HEK293 (cell line): ENCODE results near the gene GALNT16.
A peak's percentile ranks its signal among the peaks of the same experiment; 100 is the strongest.

ENCODE experiments used
- GLIS1 ChIP-seq: fragments of 450-650 bp; formaldehyde crosslinking; IDR thresholded peaks from 2 replicates; pipeline ENCODE4 v1.5.1; 2016; ENCODE audit warnings: missing biosample characterization, missing genetic modification characterization
- KLF1 ChIP-seq: fragments of 450-650 bp; formaldehyde crosslinking; IDR thresholded peaks from 2 replicates; pipeline ENCODE4 v1.5.1; 2016; ENCODE audit warnings: missing biosample characterization, missing genetic modification characterization
- KLF9 ChIP-seq: fragments of 450-650 bp; formaldehyde crosslinking; IDR thresholded peaks from 2 replicates; pipeline ENCODE4 v1.5.1; 2016; ENCODE audit warnings: missing biosample characterization, missing genetic modification characterization, low read depth
- MZF1 ChIP-seq: fragments of 450-650 bp; formaldehyde crosslinking; IDR thresholded peaks from 2 replicates; pipeline ENCODE4 v1.5.1; 2017; ENCODE audit warnings: missing biosample characterization, missing genetic modification characterization, borderline replicate concordance
- PRDM1 ChIP-seq: fragments of 450-650 bp; formaldehyde crosslinking; IDR thresholded peaks from 2 replicates; pipeline ENCODE4; 2016; ENCODE audit warnings: missing biosample characterization, missing genetic modification characterization
- TRIM28 ChIP-seq: IDR thresholded peaks from 2 replicates; pipeline ENCODE4 v1.6.1; 2011; ENCODE audit warnings: low read length, control low read depth, borderline replicate concordance
- ZBTB1 ChIP-seq: fragments of 450-650 bp; formaldehyde crosslinking; IDR thresholded peaks from 2 replicates; pipeline ENCODE4 v1.5.1; 2016; ENCODE audit warnings: missing biosample characterization, missing genetic modification characterization
- ZBTB44 ChIP-seq: fragments of 450-650 bp; IDR thresholded peaks from 2 replicates; pipeline ENCODE4 v1.5.1; 2018; ENCODE audit warnings: missing biosample characterization, mild to moderate bottlenecking, missing genetic modification characterization
- ZBTB7A ChIP-seq: fragments of 450-650 bp; formaldehyde crosslinking; IDR thresholded peaks from 2 replicates; pipeline ENCODE4 v1.5.1; 2016; ENCODE audit warnings: low read depth, missing biosample characterization, missing genetic modification characterization
- ZEB2 ChIP-seq: fragments of 450-650 bp; formaldehyde crosslinking; IDR thresholded peaks from 2 replicates; pipeline ENCODE4 v1.5.1; 2016; ENCODE audit warnings: missing biosample characterization, missing genetic modification characterization
- ZFP37 ChIP-seq: fragments of 450-650 bp; formaldehyde crosslinking; IDR thresholded peaks from 2 replicates; pipeline ENCODE4 v1.5.1; 2016; ENCODE audit warnings: missing biosample characterization, missing genetic modification characterization
- ZIC2 ChIP-seq: fragments of 450-650 bp; formaldehyde crosslinking; IDR thresholded peaks from 2 replicates; pipeline ENCODE4 v1.5.1; 2016; ENCODE audit warnings: missing biosample characterization, missing genetic modification characterization
- ZNF133 ChIP-seq: fragments of 450-650 bp; formaldehyde crosslinking; IDR thresholded peaks from 2 replicates; pipeline ENCODE4 v1.5.1; 2016; ENCODE audit warnings: missing biosample characterization, missing genetic modification characterization
- ZNF146 ChIP-seq: fragments of 450-650 bp; formaldehyde crosslinking; IDR thresholded peaks from 2 replicates; pipeline ENCODE4 v1.5.1; 2016; ENCODE audit warnings: missing biosample characterization, missing genetic modification characterization
- ZNF155 ChIP-seq: fragments of 450-650 bp; formaldehyde crosslinking; IDR thresholded peaks from 2 replicates; pipeline ENCODE4 v1.5.1; 2016; ENCODE audit warnings: missing biosample characterization, missing genetic modification characterization
- ZNF16 ChIP-seq: fragments of 450-650 bp; formaldehyde crosslinking; IDR thresholded peaks from 2 replicates; pipeline ENCODE4 v1.5.1; 2016; ENCODE audit warnings: low read depth, missing biosample characterization, missing genetic modification characterization
- ZNF2 ChIP-seq: fragments of 450-650 bp; formaldehyde crosslinking; IDR thresholded peaks from 2 replicates; pipeline ENCODE4 v1.5.1; 2016; ENCODE audit warnings: missing biosample characterization, missing genetic modification characterization
- ZNF26 ChIP-seq: fragments of 450-650 bp; formaldehyde crosslinking; IDR thresholded peaks from 2 replicates; pipeline ENCODE4 v1.5.1; 2016; ENCODE audit warnings: missing biosample characterization, missing genetic modification characterization
- ZNF302 ChIP-seq: fragments of 450-650 bp; formaldehyde crosslinking; IDR thresholded peaks from 2 replicates; pipeline ENCODE4 v1.5.1; 2016; ENCODE audit warnings: missing biosample characterization, missing genetic modification characterization, low read depth
- ZNF37A ChIP-seq: fragments of 450-650 bp; IDR thresholded peaks from 2 replicates; pipeline ENCODE4 v1.5.1; 2018; ENCODE audit warnings: missing biosample characterization, missing genetic modification characterization
- ZNF501 ChIP-seq: fragments of 450-650 bp; formaldehyde crosslinking; IDR thresholded peaks from 2 replicates; pipeline ENCODE4 v1.5.1; 2016; ENCODE audit warnings: missing biosample characterization, missing genetic modification characterization
- ZNF514 ChIP-seq: fragments of 450-650 bp; formaldehyde crosslinking; IDR thresholded peaks from 2 replicates; pipeline ENCODE4 v1.5.1; 2016; ENCODE audit warnings: missing biosample characterization, missing genetic modification characterization
- ZNF548 ChIP-seq: fragments of 450-650 bp; formaldehyde crosslinking; IDR thresholded peaks from 2 replicates; pipeline ENCODE4 v1.5.1; 2016; ENCODE audit warnings: missing biosample characterization, missing genetic modification characterization
- ZNF621 ChIP-seq: fragments of 450-650 bp; formaldehyde crosslinking; IDR thresholded peaks from 2 replicates; pipeline ENCODE4 v1.5.1; 2017; ENCODE audit warnings: missing biosample characterization, missing genetic modification characterization
- ZNF654 ChIP-seq: fragments of 450-650 bp; formaldehyde crosslinking; IDR thresholded peaks from 2 replicates; pipeline ENCODE4 v1.5.1; 2016; ENCODE audit warnings: low read depth, missing biosample characterization, missing genetic modification characterization
- ZNF660 ChIP-seq: fragments of 450-650 bp; IDR thresholded peaks from 2 replicates; pipeline ENCODE4 v1.5.1; 2018; ENCODE audit warnings: missing biosample characterization, mild to moderate bottlenecking, missing genetic modification characterization
- ZNF664 ChIP-seq: fragments of 450-650 bp; formaldehyde crosslinking; IDR thresholded peaks from 2 replicates; pipeline ENCODE4 v1.5.1; 2016; ENCODE audit warnings: missing biosample characterization, missing genetic modification characterization
- ZNF701 ChIP-seq: fragments of 450-650 bp; formaldehyde crosslinking; IDR thresholded peaks from 2 replicates; pipeline ENCODE4 v1.5.1; 2016; ENCODE audit warnings: missing biosample characterization, missing genetic modification characterization
- ZNF707 ChIP-seq: fragments of 450-650 bp; formaldehyde crosslinking; IDR thresholded peaks from 2 replicates; pipeline ENCODE4 v1.5.1; 2016; ENCODE audit warnings: missing biosample characterization, missing genetic modification characterization
- ZNF776 ChIP-seq: fragments of 450-650 bp; formaldehyde crosslinking; IDR thresholded peaks from 2 replicates; pipeline ENCODE4 v1.5.0; 2017; ENCODE audit warnings: missing biosample characterization, missing genetic modification characterization, borderline replicate concordance
- ZNF777 ChIP-seq: fragments of 450-650 bp; formaldehyde crosslinking; IDR thresholded peaks from 2 replicates; pipeline ENCODE4 v1.5.1; 2017; ENCODE audit warnings: missing biosample characterization, missing genetic modification characterization, borderline replicate concordance
- TF ChIP-seq, protein P1 (sequence below): fragments of 450-650 bp; formaldehyde crosslinking; IDR thresholded peaks from 2 replicates; pipeline ENCODE4 v1.5.1; 2016; ENCODE audit warnings: missing biosample characterization, missing genetic modification characterization
- TF ChIP-seq, protein P2 (sequence below): fragments of 450-650 bp; formaldehyde crosslinking; IDR thresholded peaks from 2 replicates; pipeline ENCODE4 v1.5.1; 2016; ENCODE audit warnings: missing biosample characterization, missing genetic modification characterization
- TF ChIP-seq, protein P3 (sequence below): fragments of 450-650 bp; formaldehyde crosslinking; IDR thresholded peaks from 2 replicates; pipeline ENCODE4 v1.5.1; 2016; ENCODE audit warnings: missing biosample characterization, missing genetic modification characterization

GALNT16 gene

GRCh38 chr14:69398053-69398817, 138.3 kb downstream of the GALNT16 start, which contains the start of the genes ERH and SLC39A9 (continued):
- TF ChIP-seq ZNF777 (tag by site-specific recombination) (no peak), ZNF660 (tag by site-specific recombination) (peak; percentile 25; the same call in 1 of the 2 replicates), ZNF776 (tag by site-specific recombination) (peak; percentile 91), ZNF664 (no peak), ZNF16 (no peak), ZEB2 (tag by site-specific recombination) (peak; percentile 80), ZNF26 (tag by site-specific recombination) (no peak), ZFP37 (tag by site-specific recombination) (no peak), ZNF654 (no peak), ZNF707 (tag by site-specific recombination) (no peak), ZNF501 (0 out of 2 replicates have a peak, but pooled peaks have one; percentile 32), ZBTB7A (tag by site-specific recombination) (no peak), ZBTB44 (tag by site-specific recombination) (peak; percentile 67), ZNF146 (no peak), ZIC2 (tag by site-specific recombination) (no peak), ZNF701 (no peak), KLF9 (tag by site-specific recombination) (no peak; the same call in 1 of the 2 replicates), ZNF37A (tag by site-specific recombination) (no peak), GLIS1 (tag by site-specific recombination) (no peak), KLF1 (tag by site-specific recombination) (no peak), ZNF302 (no peak), ZNF133 (tag by site-specific recombination) (no peak), ZNF621 (no peak), TRIM28 (peak; percentile 82; the same call in 1 of the 2 replicates), ZNF514 (tag by site-specific recombination) (no peak), PRDM1 (tag by site-specific recombination) (peak; percentile 35; the same call in 1 of the 2 replicates), ZNF548 (no peak), ZBTB1 (tag by site-specific recombination) (no peak), MZF1 (tag by site-specific recombination) (no peak), ZNF155 (no peak), ZNF2 (tag by site-specific recombination) (peak; percentile 65; the same call in 1 of the 2 replicates)
- TF ChIP-seq, protein P1, sequence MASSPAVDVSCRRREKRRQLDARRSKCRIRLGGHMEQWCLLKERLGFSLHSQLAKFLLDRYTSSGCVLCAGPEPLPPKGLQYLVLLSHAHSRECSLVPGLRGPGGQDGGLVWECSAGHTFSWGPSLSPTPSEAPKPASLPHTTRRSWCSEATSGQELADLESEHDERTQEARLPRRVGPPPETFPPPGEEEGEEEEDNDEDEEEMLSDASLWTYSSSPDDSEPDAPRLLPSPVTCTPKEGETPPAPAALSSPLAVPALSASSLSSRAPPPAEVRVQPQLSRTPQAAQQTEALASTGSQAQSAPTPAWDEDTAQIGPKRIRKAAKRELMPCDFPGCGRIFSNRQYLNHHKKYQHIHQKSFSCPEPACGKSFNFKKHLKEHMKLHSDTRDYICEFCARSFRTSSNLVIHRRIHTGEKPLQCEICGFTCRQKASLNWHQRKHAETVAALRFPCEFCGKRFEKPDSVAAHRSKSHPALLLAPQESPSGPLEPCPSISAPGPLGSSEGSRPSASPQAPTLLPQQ (tag by site-specific recombination) = peak; percentile 62
- TF ChIP-seq, protein P2, sequence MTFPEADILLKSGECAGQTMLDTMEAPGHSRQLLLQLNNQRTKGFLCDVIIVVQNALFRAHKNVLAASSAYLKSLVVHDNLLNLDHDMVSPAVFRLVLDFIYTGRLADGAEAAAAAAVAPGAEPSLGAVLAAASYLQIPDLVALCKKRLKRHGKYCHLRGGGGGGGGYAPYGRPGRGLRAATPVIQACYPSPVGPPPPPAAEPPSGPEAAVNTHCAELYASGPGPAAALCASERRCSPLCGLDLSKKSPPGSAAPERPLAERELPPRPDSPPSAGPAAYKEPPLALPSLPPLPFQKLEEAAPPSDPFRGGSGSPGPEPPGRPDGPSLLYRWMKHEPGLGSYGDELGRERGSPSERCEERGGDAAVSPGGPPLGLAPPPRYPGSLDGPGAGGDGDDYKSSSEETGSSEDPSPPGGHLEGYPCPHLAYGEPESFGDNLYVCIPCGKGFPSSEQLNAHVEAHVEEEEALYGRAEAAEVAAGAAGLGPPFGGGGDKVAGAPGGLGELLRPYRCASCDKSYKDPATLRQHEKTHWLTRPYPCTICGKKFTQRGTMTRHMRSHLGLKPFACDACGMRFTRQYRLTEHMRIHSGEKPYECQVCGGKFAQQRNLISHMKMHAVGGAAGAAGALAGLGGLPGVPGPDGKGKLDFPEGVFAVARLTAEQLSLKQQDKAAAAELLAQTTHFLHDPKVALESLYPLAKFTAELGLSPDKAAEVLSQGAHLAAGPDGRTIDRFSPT (tag by site-specific recombination) = no peak; the same call in 1 of the 2 replicates
- TF ChIP-seq, protein P3, sequence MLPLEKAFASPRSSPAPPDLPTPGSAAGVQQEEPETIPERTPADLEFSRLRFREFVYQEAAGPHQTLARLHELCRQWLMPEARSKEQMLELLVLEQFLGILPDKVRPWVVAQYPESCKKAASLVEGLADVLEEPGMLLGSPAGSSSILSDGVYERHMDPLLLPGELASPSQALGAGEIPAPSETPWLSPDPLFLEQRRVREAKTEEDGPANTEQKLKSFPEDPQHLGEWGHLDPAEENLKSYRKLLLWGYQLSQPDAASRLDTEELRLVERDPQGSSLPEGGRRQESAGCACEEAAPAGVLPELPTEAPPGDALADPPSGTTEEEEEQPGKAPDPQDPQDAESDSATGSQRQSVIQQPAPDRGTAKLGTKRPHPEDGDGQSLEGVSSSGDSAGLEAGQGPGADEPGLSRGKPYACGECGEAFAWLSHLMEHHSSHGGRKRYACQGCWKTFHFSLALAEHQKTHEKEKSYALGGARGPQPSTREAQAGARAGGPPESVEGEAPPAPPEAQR = no peak
